Measurements from ENCODE around the gene PGAM1. TPM values are rescaled to one million over a fixed set of nuclear protein-coding genes. Genes with fewer than 3 reads are reported as not detected.
"Not testable (repeated sequence)": the region's sequence is repeated elsewhere in the genome, so short reads cannot be mapped to it uniquely, and the experiment has no call there.

Gene PGAM1
- polyA plus RNA-seq (2013, experiment 1 of 2; ENCODE audit: insufficient read length): 611 TPM
- polyA plus RNA-seq (2013, experiment 2 of 2; ENCODE audit: insufficient read length): 618 TPM

- DNase-seq: peak; percentile 96
Observed at GRCh38 chr10:97425964-97426775, at the start of gene PGAM1. TSS of gene PGAM1 (plus strand) at chr10:97426191. CDS start at chr10:97426308, 117 bp downstream.

DNA sequence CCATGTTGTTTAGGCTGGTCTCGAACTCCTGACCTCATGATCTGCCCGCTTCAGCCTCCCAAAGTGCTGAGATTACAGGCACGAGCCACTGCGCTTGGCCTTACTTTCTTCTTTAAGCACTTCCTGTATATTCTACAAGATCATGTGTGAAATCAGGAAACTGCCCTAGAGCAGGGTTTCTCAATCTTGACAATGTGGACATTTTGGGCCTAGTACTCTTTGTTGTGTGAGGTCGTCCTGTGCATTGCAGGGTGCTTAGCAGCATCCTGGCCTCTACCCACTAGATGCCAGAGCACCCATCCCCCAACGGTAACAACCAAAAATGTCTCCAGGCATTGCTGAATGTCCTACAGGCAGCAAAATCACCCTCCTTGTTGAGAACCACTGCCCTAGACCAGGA is 49.6 kb upstream of the PGAM1 start:
- DNase-seq: no peak

GRCh38 chr10:97378933-97379921 is 46.8 kb upstream of the PGAM1 start:
- DNase-seq: no peak

DNA sequence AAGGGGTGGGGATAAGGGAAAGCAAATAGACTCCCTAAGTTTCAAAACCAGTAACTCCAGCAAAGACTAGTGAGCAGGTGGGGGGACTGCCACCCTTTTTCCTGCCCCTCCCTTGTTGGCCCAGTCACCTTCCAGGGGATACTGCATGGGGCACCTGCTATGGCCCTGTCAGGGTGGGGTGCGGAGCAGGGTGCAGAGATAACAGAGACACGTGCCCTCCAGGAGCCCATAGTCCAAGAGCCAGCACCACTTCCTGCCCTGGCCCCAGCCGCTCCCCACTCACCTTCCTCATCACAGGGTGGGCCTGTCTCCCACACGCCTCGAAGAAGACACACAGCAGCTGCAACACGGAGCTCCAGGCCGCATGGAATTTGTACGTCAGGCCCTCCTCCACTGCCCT is 45.5 kb upstream of the PGAM1 start:
- DNase-seq: no peak

DNA sequence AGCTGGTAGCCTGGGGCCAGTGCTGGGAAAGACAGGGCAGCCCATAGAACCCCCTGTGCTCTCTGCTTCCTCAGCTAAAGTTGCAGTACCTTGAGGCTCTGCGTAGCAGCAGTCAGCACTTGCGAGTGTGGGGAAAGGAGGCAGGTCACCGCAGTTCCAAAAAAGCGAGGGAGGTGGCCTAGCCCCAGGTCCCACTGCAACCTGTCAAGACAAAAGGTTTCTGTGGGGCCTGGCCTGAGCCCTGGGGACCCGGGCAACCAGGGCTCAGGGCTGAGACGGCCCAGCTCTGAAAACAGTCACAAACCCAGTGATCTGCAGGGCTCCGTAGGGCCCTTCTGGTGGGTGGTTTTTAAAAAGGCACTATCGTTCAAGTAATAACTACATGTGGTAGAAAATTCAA is 44.4 kb upstream of the PGAM1 start:
- no peak for DNase-seq

- DNase-seq: no peak
Observed at GRCh38 chr10:97383159-97383558, 42.8 kb upstream of the PGAM1 start.

DNA sequence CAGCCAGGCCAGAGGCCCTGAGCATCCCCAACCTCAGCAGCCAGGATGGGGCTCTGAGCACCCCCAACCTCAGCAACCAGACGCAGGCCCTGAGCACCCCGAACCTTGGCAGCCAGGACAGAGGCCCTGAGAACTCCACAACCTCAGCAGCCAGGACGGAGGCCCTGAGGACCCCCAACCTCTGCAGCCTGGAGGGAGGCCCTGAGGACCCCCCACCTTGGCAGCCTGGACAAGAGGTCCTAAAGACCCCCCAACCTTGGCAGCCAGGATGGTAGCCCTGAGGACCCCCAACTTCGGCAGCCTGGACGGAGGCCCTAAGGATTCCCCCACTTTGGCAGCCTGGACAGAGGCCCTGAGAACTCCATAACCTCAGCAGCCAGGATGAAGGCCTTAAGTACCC is 41.8 kb upstream of the PGAM1 start:
- DNase-seq: no peak

DNA sequence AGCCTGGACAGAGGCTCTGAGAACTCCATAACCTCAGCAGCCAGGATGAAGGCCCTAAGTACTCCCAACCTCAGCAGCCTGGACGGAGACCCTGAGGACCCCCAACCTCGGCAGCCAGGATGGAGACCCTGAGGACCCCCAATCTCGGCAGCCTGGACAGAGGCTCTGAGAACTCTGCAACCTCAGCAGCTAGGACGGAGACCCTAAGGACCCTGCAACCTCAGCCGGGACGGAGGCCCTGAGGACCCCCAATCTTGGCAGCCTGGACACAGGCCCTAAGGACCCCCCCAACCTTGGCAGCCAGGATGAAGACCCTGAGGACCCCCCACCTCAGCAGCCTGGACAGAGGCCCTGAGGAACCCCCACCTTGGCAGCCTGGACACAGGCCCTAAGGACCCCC is 41.4 kb upstream of the PGAM1 start:
- DNase-seq: no peak

- DNase-seq: no peak
Observed at GRCh38 chr10:97385565-97385964, 40.4 kb upstream of the PGAM1 start.

GRCh38 chr10:97388152-97388551 is 37.8 kb upstream of the PGAM1 start:
- no peak for DNase-seq

- no peak for DNase-seq
Observed at GRCh38 chr10:97390091-97390490, 35.9 kb upstream of the PGAM1 start.

DNA sequence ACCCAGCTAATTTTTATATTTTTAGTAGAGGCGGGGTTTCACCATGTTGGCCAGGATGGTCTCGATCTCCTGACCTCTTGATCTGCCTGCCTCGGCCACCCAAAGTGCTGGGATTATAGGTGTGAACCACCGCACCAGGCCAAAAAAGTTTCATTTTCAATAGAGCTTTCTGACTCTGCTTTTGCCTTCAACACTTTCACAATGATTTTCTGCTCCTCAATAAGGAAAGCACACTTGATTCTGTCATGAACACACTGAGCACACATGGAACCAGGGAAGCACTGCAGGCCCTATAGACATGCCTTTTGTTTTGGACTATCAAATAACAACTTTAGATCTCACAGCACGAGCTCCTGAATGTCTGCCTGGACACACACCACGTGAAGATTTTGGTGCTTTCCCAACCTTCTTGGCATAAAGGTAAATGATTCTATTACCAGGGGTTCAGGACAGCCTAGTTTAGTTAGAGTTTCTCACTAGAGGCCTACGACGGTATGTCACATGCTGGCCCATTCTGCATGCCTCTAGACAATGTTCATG is 32.9 kb upstream of the PGAM1 start:
- no peak for DNase-seq

GRCh38 chr10:97396056-97396455 is 29.9 kb upstream of the PGAM1 start:
- DNase-seq: no peak

DNA sequence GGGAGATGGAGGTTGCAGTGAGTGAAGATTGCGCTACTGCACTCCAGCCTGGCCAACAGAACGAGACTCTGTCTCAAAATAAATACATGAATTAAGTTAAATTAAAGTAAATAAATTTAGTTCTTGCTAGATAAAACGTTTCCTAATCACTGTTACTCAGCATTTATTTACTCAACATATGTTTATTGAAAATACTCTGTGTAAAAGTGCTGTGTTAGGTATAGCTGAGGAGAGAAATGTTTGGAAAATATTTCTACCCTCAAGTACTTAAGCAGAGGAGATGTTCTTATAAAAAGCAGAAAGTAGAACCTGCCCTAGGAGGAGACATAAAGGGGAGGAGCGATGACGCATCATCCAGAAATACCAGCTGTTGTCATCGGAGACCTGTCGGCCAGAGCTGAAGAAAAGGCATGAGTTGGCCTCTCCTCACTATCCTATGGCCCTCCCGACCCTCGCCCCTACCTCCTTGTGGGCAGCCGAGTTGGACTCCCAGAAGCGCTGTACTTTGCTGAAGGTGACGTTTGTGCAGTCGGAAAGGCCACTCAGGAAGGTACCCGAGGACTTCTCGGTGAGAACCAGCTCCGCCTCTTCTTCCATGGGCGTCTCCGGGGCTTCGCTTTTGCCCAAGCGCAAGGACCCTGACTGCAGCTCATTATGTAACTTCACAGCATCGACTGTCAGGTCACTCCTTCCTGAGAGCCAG is 26.0 kb upstream of the PGAM1 start:
- DNase-seq: peak; percentile 43

DNA sequence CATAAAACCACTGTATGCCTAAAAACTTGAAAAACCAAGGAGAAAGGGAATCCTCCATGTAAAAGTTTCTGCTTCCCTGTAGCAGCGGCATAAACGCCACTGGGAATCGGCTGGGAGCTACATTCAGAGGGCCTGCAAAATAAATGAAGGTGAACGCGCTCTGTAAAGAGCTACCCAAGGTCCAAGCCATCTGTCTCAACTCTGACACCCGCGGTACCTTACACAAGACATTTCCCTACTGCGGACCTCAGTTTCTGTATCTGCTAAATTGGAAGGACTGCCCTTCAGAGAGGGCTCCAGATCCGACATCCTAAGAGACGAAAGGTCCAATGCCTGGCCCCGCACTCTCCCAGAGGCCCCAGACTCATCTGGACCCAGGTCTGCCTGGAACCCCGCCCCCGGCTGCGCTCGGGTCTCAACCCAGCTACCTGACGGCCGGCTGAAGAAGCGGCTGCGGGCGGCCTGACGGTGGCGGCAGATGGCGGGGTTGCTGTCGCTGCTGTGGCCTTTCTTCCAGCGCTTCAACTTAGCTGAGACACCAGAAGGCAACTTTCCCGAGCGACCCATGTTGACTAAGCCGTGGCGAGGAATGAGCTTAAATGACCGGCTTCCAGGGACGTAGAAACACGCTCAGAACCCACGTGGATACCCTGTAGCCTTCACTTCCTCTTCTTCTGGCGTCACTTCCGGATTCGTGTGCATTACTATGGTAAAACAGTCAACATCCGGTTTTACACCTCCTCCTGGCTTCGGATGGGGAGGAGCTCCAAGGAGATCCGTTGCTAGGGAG is 25.1 kb upstream of the PGAM1 start, which contains the start of gene RRP12:
RRP12 (minus strand) TSS at position 676 of the 790 bp plus-strand sequence; CDS start at position 567, 109 bp downstream.
- peak; percentile 99 for DNase-seq

DNA sequence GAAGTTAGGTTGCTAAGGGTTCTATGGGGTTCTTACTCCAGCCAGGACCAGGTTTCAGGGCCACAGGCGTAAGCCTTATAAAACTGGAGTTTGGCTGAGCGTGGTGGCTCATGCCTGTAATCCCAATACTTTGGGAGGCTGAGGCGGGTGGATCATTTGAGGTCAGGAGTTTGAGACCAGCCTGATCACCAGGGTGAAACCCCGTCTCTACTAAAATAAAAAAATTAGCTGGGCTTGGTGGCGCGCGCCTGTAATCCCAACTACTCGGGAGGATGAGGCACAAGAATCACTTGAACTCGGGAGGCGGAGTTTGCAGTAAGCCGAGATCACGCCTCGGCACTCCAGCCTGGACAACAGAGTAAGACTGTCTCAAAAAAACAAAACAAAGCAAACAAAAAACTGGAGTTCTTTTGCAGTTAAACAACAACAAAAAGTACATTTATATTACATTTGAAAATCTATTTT is 24.5 kb upstream of the PGAM1 start:
- DNase-seq: no peak

DNA sequence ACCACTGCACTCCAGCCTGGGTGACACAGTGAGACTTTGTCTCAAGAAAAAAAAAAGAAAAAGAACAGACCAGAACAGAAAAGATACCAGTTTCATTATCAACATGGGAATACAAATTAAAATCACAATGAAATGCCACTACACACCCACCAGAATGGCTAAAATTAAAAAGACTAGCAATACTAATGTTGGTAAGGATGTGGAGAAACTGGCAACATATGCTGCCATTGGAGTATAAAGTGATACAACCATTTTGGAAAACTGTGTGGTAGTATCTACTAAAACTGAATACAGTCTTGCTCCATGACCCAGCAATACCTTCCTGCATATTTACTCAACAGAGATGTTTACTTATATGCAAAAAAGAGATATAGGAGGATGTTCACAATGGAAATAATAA is 21.9 kb upstream of the PGAM1 start:
- no peak for DNase-seq

- DNase-seq: no peak
Observed at GRCh38 chr10:97406064-97406463, 19.9 kb upstream of the PGAM1 start.

DNA sequence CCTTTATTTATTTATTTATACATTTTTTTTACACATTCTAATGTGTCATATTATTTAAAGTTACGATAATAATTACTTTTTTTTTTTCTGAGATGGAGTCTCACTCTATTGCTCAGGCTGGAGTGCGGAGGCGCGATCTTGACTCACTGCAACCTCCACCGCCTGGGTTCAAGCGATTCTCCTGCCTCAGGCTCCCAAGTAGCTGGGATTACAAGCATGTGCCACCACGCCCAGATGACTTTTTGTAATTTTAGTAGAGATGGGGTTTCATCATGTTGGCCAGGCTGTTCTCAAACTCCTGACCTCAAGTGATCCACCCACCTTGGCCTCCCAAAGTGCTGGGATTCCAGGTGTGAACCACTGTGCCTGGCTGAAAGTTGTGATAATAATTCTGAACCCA is 19.5 kb upstream of the PGAM1 start:
- DNase-seq: not testable (repeated sequence)

DNA sequence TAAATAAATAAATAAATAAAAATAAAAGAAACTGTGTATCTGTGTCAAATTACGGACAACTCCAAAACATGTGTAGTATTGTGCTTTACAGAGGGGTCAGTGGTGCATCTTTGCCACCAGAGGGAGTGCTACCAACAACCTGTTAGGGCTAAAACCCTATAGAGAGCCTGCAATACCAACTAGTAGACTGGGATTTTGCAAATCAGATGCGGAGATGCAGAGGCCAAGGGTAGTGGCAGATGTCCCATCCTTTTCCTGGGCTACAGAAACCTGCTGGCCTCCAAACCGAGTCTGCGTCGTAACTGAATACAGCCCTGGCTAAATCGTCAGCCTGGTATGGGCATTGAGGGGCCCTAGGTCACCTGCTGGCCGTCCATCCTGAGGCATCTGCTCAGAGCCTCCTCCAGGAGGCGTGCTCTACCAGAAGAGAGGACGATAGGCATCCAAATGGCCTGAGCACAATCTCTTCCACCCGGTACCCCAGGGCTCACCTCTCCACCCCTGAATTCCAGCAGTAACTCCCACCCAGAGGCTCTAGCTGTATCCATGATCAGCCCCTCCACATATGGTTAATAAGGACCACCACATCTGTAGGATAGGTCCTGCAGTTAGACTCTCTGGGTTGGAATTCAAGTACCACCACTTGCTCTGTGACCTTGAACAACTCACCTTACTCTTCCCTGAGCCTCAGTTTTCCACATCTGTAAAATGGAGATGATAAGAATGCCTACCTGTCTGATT is 18.6 kb upstream of the PGAM1 start:
- peak; percentile 68 for DNase-seq

- DNase-seq: no peak
Observed at GRCh38 chr10:97407952-97408248, 18.1 kb upstream of the PGAM1 start.
